Thymus (tissue), 14 donors: ENCODE results near the gene SLC35G4. TPM values are rescaled to one million over a fixed set of nuclear protein-coding genes. Genes with fewer than 3 reads are reported as not detected.
A peak's percentile ranks its signal among the peaks of the same experiment; 100 is the strongest.
"Not testable (repeated sequence)": the region's sequence is repeated elsewhere in the genome, so short reads cannot be mapped to it uniquely, and the experiment has no call there.

ENCODE experiments used
- DNase-seq, 9 donors: peaks; one replicate each; pipeline ENCODE4 v3.0.0-alpha.2; 2013; ENCODE audit warnings: low spot score in 9 of 9, low read depth in 6 of 9, missing footprints in 1 of 9
- H3K27ac ChIP-seq, 2 donors: one replicate each; pipeline ENCODE4 v1.5.1; 2013; ENCODE audit warnings: control low read depth in 1 of 2, low read depth in 1 of 2, low read length in 1 of 2, mild to moderate bottlenecking in 1 of 2, moderate library complexity in 1 of 2
- H3K27me3 ChIP-seq, 2 donors: one replicate each; pipeline ENCODE4 v1.5.1; 2013; ENCODE audit warnings: low read length in 1 of 2; ENCODE audit not compliant: control insufficient read depth in 2 of 2, insufficient read depth in 1 of 2
- H3K36me3 ChIP-seq, 2 donors: one replicate each; pipeline ENCODE4 v1.5.1; 2013; ENCODE audit warnings: low read length in 1 of 2, mild to moderate bottlenecking in 1 of 2, moderate library complexity in 1 of 2; ENCODE audit not compliant: control insufficient read depth in 2 of 2, insufficient read depth in 2 of 2
- H3K4me1 ChIP-seq, 2 donors: one replicate each; pipeline ENCODE4 v1.5.1; 2013; ENCODE audit warnings: low read length in 2 of 2; ENCODE audit not compliant: control insufficient read depth in 2 of 2, insufficient read depth in 2 of 2
- H3K4me3 ChIP-seq, 2 donors: one replicate each; pipeline ENCODE4 v1.5.1; 2013; ENCODE audit warnings: low read length in 2 of 2, control low read depth in 1 of 2, mild to moderate bottlenecking in 1 of 2
- H3K9me3 ChIP-seq, 2 donors: one replicate each; pipeline ENCODE4 v1.5.1; 2013; ENCODE audit warnings: low read length in 1 of 2, mild to moderate bottlenecking in 1 of 2; ENCODE audit not compliant: control insufficient read depth in 2 of 2, insufficient read depth in 1 of 2
- WGBS: extraction: QIAGEN DNeasy Blood & Tissue Kit; methylation state at CpG from one replicate; pipeline ENCODE4 v1.1.7; 2013; 5-methylcytosine and 5-hydroxymethylcytosine counted together
- long read RNA-seq, 10 donors: transcript quantifications; one replicate each; lab custom pipeline, GENCODE V29; 2026
- polyA plus RNA-seq: library from polyadenylated mRNA; stranded (reverse); fragments of 200-250 nt; gene quantifications from one replicate; pipeline ENCODE4 v1.2.3, GENCODE V29; 2013
- total RNA-seq: library from RNA; stranded (reverse); fragments of 120-200 nt; gene quantifications from one replicate; pipeline ENCODE4 v1.2.4, GENCODE V29; 2013
- donor health status: healthy.

SLC35G4 gene
- not detected for total RNA-seq
- 0.05 TPM for polyA plus RNA-seq
- long read RNA-seq, donor 1: 0 reads
- long read RNA-seq, donor 2: 0 reads
- long read RNA-seq, donor 3: 0 reads
- long read RNA-seq, donor 4: 0 reads
- long read RNA-seq, donor 5: 0 reads
- long read RNA-seq, donor 6: 0 reads
- long read RNA-seq, donor 7: 0 reads
- long read RNA-seq, donor 8: 0 reads
- long read RNA-seq, donor 9: 0 reads
- long read RNA-seq, donor 10: 0 reads

GRCh38 chr18:11609488-11609887 lies at the start of gene SLC35G4:
SLC35G4 (plus strand) TSS chr18:11609596; CDS start chr18:11609596, 0 bp downstream.
- H3K27me3 ChIP-seq, H3K4me3 ChIP-seq, DNase-seq, H3K36me3 ChIP-seq, H3K27ac ChIP-seq, H3K4me1 ChIP-seq: not testable (repeated sequence)
- H3K9me3 ChIP-seq: peaks cover 0 to 11% of the 10 kb centered on the region in 2 donors
- WGBS: 71% methylated on average over 9 of the region's 9 CpGs

GRCh38 chr18:11561293-11561692 lies 48.1 kb upstream of the SLC35G4 start:
- Histone ChIP-seq H3K27me3 (no peaks in the 10 kb centered on the region), H3K27ac (no peak overlapping the region), H3K9me3 (no peaks in the 10 kb centered on the region), H3K36me3 (no peaks in the 10 kb centered on the region), H3K4me1 (peaks cover 0 to 3% of the 10 kb centered on the region in 2 donors), H3K4me3 (no peak overlapping the region)
- WGBS: 91% methylated on average over 4 of the region's 4 CpGs
- DNase-seq: no peak

- Histone ChIP-seq H3K4me3 (no peak overlapping the region), H3K4me1 (no peaks in the 10 kb centered on the region), H3K27ac (no peak overlapping the region), H3K9me3 (no peaks in the 10 kb centered on the region), H3K36me3 (no peaks in the 10 kb centered on the region), H3K27me3 (no peaks in the 10 kb centered on the region)
- 93% methylated on average over 5 of the region's 5 CpGs for WGBS
- no peak for DNase-seq
These were observed 43.7 kb upstream of the SLC35G4 start for GRCh38 chr18:11565716-11566115.

GRCh38 chr18:11566236-11566965 lies 43.0 kb upstream of the SLC35G4 start:
- Histone ChIP-seq H3K27me3 (no peaks in the 10 kb centered on the region), H3K27ac (no peak overlapping the region), H3K4me1 (peaks cover 0 to 3% of the 10 kb centered on the region in 2 donors), H3K9me3 (no peaks in the 10 kb centered on the region), H3K36me3 (no peaks in the 10 kb centered on the region), H3K4me3 (no peak overlapping the region)
- DNase-seq: no peak
- 95% methylated on average over 5 of the region's 5 CpGs for WGBS

- DNase-seq: no peak
- H3K27me3 ChIP-seq: no peaks in the 10 kb centered on the region
- WGBS: 96% methylated on average over 7 of the region's 7 CpGs
These were observed 42.0 kb upstream of the SLC35G4 start for GRCh38 chr18:11567396-11567795.

GRCh38 chr18:11570073-11570588 lies 39.3 kb upstream of the SLC35G4 start:
- Histone ChIP-seq H3K27ac (no peak overlapping the region), H3K27me3 (no peaks in the 10 kb centered on the region), H3K4me1 (peaks cover 0 to 3% of the 10 kb centered on the region in 2 donors), H3K9me3 (no peaks in the 10 kb centered on the region), H3K4me3 (no peak overlapping the region), H3K36me3 (no peaks in the 10 kb centered on the region)
- no peak for DNase-seq
- WGBS: 93% methylated on average over 10 of the region's 10 CpGs

More at GRCh38 chr18:11567396-11567795, 42.0 kb upstream of the SLC35G4 start:
- Histone ChIP-seq H3K4me1 (peaks cover 0 to 3% of the 10 kb centered on the region in 2 donors), H3K4me3 (no peak overlapping the region), H3K27ac (no peak overlapping the region), H3K36me3 (no peaks in the 10 kb centered on the region), H3K9me3 (no peaks in the 10 kb centered on the region)

- peak in 1 of 9 donors; percentile 29 for DNase-seq
- WGBS: 88% methylated on average over 14 of the region's 14 CpGs
These were observed 38.5 kb upstream of the SLC35G4 start for GRCh38 chr18:11570769-11571412.

GRCh38 chr18:11572201-11572600 lies 37.2 kb upstream of the SLC35G4 start:
- Histone ChIP-seq H3K36me3 (no peaks in the 10 kb centered on the region), H3K4me3 (no peak overlapping the region), H3K27me3 (no peaks in the 10 kb centered on the region), H3K9me3 (no peaks in the 10 kb centered on the region), H3K4me1 (peaks cover 2 to 5% of the 10 kb centered on the region in 2 donors), H3K27ac (no peak overlapping the region)
- DNase-seq: no peak
- WGBS: 96% methylated on average over 9 of the region's 9 CpGs

More at GRCh38 chr18:11570769-11571412, 38.5 kb upstream of the SLC35G4 start:
- Histone ChIP-seq H3K4me3 (no peak overlapping the region), H3K27me3 (no peaks in the 10 kb centered on the region), H3K9me3 (no peaks in the 10 kb centered on the region), H3K4me1 (peaks cover 0 to 3% of the 10 kb centered on the region in 2 donors), H3K27ac (no peak overlapping the region), H3K36me3 (no peaks in the 10 kb centered on the region)

- H3K27me3 ChIP-seq: no peaks in the 10 kb centered on the region
These were observed 34.9 kb upstream of the SLC35G4 start for GRCh38 chr18:11574545-11574944.

More at GRCh38 chr18:11574545-11574944, 34.9 kb upstream of the SLC35G4 start:
- H3K36me3 ChIP-seq: no peaks in the 10 kb centered on the region
- no peaks in the 10 kb centered on the region for H3K9me3 ChIP-seq
- H3K4me1 ChIP-seq: peaks cover 7 to 18% of the 10 kb centered on the region in 2 donors
- DNase-seq: no peak
- H3K4me3 ChIP-seq: no peak overlapping the region
- no peak overlapping the region for H3K27ac ChIP-seq
- 83% methylated on average over 3 of the region's 3 CpGs for WGBS
